Measurements from ENCODE around the gene HOXC12.

The HOXC12 gene

GRCh38 chr12:53976823-53977595 lies 22.3 kb downstream of the HOXC12 start:
- H3K9ac ChIP-seq (ENCODE audit: low read depth, low read length) = no peak overlapping the region
- DNase-seq = no peak
- H2AFZ ChIP-seq (ENCODE audit: low read depth, low read length) = no peak overlapping the region
- H3K27me3 ChIP-seq (ENCODE audit: insufficient read depth, low read length, poor library complexity) = peaks cover 45% of the 10 kb centered on the region
- no peaks in the 10 kb centered on the region for H3K9me3 ChIP-seq (ENCODE audit: insufficient read depth, low read length, severe bottlenecking)
- TF ChIP-seq, protein P1, sequence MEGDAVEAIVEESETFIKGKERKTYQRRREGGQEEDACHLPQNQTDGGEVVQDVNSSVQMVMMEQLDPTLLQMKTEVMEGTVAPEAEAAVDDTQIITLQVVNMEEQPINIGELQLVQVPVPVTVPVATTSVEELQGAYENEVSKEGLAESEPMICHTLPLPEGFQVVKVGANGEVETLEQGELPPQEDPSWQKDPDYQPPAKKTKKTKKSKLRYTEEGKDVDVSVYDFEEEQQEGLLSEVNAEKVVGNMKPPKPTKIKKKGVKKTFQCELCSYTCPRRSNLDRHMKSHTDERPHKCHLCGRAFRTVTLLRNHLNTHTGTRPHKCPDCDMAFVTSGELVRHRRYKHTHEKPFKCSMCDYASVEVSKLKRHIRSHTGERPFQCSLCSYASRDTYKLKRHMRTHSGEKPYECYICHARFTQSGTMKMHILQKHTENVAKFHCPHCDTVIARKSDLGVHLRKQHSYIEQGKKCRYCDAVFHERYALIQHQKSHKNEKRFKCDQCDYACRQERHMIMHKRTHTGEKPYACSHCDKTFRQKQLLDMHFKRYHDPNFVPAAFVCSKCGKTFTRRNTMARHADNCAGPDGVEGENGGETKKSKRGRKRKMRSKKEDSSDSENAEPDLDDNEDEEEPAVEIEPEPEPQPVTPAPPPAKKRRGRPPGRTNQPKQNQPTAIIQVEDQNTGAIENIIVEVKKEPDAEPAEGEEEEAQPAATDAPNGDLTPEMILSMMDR (IDR thresholded peaks at IDR 0.05; ENCODE audit: borderline replicate concordance, extremely low read depth, low read length, poor library complexity, severe bottlenecking) = no peak
- no peak for TF ChIP-seq EZH2 (IDR thresholded peaks at IDR 0.05; ENCODE audit: borderline replicate concordance, low read depth, low read length, severe bottlenecking)
- H3K4me1 ChIP-seq (ENCODE audit: insufficient read depth, low read length) = peaks cover 5% of the 10 kb centered on the region
- no peak overlapping the region for H3K27ac ChIP-seq (ENCODE audit: low read length)
- H3K79me2 ChIP-seq (ENCODE audit: insufficient read depth, low read length) = no peaks in the 10 kb centered on the region
- H3K4me2 ChIP-seq (ENCODE audit: insufficient read depth, low read length) = no peak overlapping the region
- H3K4me3 ChIP-seq (ENCODE audit: low read depth in 1 of 2, low read length in 2 of 2) = no peak overlapping the region
- H3K36me3 ChIP-seq (ENCODE audit: insufficient read depth, low read length) = no peaks in the 10 kb centered on the region
- no peak for ATAC-seq (ENCODE audit: insufficient read depth, low read depth)
- H4K20me1 ChIP-seq (ENCODE audit: insufficient read depth, low read length) = no peaks in the 10 kb centered on the region

DNA sequence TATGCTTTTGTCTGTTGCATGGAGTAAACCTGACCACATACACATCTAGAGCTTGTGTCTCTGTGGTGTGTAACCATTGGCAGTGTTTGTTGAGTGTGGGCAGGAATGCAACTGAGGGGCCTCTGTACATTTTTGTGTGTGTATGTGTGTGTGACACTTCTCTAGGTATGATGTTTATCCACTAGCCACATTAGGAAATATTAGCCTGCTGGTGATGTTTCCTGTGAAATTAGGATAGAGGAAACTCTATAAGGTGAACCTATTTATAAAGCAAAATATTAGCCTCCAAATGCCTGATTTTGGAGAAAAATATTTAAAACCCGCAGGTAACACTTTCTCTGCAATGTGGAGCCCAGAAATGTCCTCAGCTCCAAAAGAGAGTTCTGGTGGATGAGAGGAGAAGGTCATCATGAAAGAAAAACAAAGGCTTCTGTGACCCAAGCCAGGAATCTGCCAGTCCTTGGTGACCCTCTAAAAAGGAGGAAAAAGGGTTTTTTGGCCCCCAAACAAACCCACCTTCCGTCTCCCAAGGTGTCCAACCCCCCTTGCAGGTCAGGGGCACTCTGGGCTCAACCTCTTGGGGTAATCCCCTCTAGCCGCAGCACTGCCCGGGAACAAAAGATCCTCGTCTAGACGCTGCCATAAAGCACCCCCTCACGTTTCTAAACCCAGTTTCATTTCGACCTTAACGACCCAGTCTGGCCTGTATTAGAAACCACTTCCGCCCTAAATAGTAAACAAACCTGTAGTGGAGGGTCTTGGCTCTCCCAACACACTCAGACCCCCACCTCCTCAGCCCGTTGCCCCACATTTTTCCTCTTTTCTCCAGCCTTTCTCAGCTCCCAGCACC lies 23.1 kb downstream of the HOXC12 start:
- peaks cover 5% of the 10 kb centered on the region for H3K4me1 ChIP-seq (ENCODE audit: insufficient read depth, low read length)
- no peak overlapping the region for H3K9ac ChIP-seq (ENCODE audit: low read depth, low read length)
- no peak overlapping the region for H3K4me3 ChIP-seq (ENCODE audit: low read depth in 1 of 2, low read length in 2 of 2)
- H4K20me1 ChIP-seq (ENCODE audit: insufficient read depth, low read length) = no peaks in the 10 kb centered on the region
- no peaks in the 10 kb centered on the region for H3K9me3 ChIP-seq (ENCODE audit: insufficient read depth, low read length, severe bottlenecking)
- peak overlapping the region; percentile 34 for H3K4me2 ChIP-seq (ENCODE audit: insufficient read depth, low read length)
- ATAC-seq (ENCODE audit: insufficient read depth, low read depth) = no peak
- H3K36me3 ChIP-seq (ENCODE audit: insufficient read depth, low read length) = no peaks in the 10 kb centered on the region
- H2AFZ ChIP-seq (ENCODE audit: low read depth, low read length) = peak overlapping the region; percentile 21; the same call in 1 of the 2 replicates
- TF ChIP-seq, protein P1 (IDR thresholded peaks at IDR 0.05; ENCODE audit: borderline replicate concordance, extremely low read depth, low read length, poor library complexity, severe bottlenecking) = no peak
- no peak for TF ChIP-seq EZH2 (IDR thresholded peaks at IDR 0.05; ENCODE audit: borderline replicate concordance, low read depth, low read length, severe bottlenecking)
- H3K27me3 ChIP-seq (ENCODE audit: insufficient read depth, low read length, poor library complexity) = peaks cover 53% of the 10 kb centered on the region
- no peak overlapping the region for H3K27ac ChIP-seq (ENCODE audit: low read length)
- no peaks in the 10 kb centered on the region for H3K79me2 ChIP-seq (ENCODE audit: insufficient read depth, low read length)
- DNase-seq = no peak

GRCh38 chr12:53978477-53979356 lies 24.0 kb downstream of the HOXC12 start:
- Histone ChIP-seq H3K27me3 (ENCODE audit: insufficient read depth, low read length, poor library complexity) (peaks cover 62% of the 10 kb centered on the region), H3K4me1 (ENCODE audit: insufficient read depth, low read length) (peaks cover 5% of the 10 kb centered on the region), H3K4me2 (ENCODE audit: insufficient read depth, low read length) (no peak overlapping the region), H3K9ac (ENCODE audit: low read depth, low read length) (no peak overlapping the region), H3K9me3 (ENCODE audit: insufficient read depth, low read length, severe bottlenecking) (no peaks in the 10 kb centered on the region), H3K79me2 (ENCODE audit: insufficient read depth, low read length) (no peaks in the 10 kb centered on the region), H2AFZ (ENCODE audit: low read depth, low read length) (no peak overlapping the region), H4K20me1 (ENCODE audit: insufficient read depth, low read length) (no peaks in the 10 kb centered on the region), H3K4me3 (ENCODE audit: low read depth in 1 of 2, low read length in 2 of 2) (no peak overlapping the region), H3K36me3 (ENCODE audit: insufficient read depth, low read length) (no peaks in the 10 kb centered on the region), H3K27ac (ENCODE audit: low read length) (no peak overlapping the region)
- DNase-seq = no peak
- no peak for TF ChIP-seq EZH2 (IDR thresholded peaks at IDR 0.05; ENCODE audit: borderline replicate concordance, low read depth, low read length, severe bottlenecking)
- TF ChIP-seq, protein P1 (IDR thresholded peaks at IDR 0.05; ENCODE audit: borderline replicate concordance, extremely low read depth, low read length, poor library complexity, severe bottlenecking) = no peak
- ATAC-seq (ENCODE audit: insufficient read depth, low read depth) = no peak
